Colon (tissue), 2 donors: ENCODE results near the gene MAD1L1.
"Not testable (repeated sequence)": the region's sequence is repeated elsewhere in the genome, so short reads cannot be mapped to it uniquely, and the experiment has no call there.

ENCODE experiments used
- FAIRE-seq: peaks from 2 replicates; lab custom pipeline; 2012; peaks lifted over from hg19 to GRCh38; lab: Jason Lieb, UNC
- donor health status: control.
- donor health status: control.

The MAD1L1 gene

DNA sequence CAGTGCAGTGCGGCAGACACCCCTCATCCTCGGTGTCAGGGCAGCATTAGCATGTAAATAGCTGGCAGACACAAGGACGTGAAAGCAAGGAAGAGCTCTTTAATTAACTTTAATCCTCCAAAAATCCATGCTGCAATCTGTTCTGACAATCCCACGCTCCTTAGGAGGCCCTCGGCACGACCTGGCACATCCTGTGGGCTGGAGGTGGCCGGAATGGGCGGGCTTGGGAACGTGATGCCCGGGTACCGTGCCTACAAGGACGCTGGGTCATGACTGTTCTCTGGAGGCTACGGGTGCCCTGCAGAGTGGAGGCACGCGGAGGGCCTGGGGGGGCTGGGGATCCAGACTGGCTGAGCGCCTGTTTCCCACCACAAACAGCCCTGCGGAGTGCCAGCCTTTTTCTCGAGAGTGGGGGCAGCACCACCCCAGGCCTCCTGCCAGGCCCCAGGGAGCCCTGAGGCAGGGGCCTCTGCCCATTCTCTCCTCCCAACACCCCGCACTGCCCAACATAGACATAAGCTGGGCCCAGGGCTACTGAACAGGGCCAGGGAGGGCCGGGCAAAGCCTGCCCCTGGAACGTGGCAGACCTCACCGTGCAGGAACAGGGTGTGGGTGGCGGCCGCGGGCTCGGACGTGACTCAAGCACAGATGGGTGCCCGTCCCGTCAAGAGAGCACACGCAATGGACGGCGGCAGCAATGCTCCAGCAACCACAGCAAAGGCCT is 189.3 kb downstream of the MAD1L1 start:
- no peak for FAIRE-seq

DNA sequence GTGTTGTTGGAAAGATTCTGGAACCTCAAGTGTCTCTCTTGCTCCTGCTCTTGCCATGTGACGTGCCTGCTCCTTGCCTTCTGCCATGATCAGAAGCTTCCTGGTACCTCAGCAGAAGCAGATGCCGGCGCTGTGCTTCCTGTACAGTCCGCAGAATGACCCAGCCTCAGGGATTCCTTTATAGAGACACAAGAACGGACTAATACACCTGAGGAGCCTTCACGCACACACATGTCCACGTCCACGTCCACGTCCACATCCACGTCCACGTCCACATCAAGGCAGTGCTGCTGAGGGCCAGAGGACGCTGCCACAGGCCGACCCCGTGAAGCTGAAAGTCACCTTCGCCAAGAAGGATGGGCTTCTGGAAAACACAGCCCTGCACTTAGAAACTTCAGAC is 190.1 kb downstream of the MAD1L1 start:
- no peak for FAIRE-seq

GRCh38 chr7:2041496-2042367 is 191.0 kb downstream of the MAD1L1 start:
- FAIRE-seq = no peak

- no peak for FAIRE-seq
These were observed 191.9 kb downstream of the MAD1L1 start for GRCh38 chr7:2040893-2041270.

GRCh38 chr7:2040201-2040892 is 192.4 kb downstream of the MAD1L1 start:
- FAIRE-seq = no peak

DNA sequence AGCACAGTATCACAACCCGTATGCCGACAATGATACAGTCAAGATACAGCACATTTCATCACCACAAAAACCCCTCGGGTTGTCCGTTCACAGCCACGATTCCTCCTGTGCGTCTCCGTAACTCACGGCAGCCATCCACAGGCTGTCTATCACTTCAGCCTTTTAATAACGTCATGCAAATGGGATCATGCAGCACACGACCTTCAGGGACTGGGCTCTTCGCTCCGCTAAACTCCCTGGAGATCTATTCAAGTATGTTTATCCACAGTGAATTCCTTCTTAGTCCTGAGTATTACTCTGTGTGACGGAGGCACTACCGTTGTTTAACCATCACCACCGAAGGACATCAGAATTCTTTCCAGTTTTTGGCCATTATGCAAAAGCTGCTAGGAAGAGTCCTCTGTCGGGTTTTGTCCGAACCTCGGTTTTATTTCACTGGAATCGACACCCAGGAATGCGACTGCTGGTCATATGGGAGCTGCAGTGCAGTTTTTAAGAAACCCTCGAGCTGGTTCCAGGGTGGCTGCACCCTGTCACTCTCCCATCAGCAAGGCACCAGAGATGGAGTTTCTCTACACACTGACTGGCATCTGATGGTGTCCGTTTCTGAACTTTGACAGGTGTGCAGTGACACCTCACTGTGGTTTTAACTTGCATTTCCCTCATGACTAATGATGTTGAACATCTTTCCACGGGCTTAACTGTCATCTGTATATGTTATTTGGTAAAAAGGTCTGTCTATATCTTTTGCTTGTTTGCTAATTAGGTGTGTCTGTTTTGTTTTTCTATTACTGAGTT is 193.6 kb downstream of the MAD1L1 start:
- FAIRE-seq = no peak

GRCh38 chr7:2037808-2038522 is 194.8 kb downstream of the MAD1L1 start:
- no peak for FAIRE-seq

DNA sequence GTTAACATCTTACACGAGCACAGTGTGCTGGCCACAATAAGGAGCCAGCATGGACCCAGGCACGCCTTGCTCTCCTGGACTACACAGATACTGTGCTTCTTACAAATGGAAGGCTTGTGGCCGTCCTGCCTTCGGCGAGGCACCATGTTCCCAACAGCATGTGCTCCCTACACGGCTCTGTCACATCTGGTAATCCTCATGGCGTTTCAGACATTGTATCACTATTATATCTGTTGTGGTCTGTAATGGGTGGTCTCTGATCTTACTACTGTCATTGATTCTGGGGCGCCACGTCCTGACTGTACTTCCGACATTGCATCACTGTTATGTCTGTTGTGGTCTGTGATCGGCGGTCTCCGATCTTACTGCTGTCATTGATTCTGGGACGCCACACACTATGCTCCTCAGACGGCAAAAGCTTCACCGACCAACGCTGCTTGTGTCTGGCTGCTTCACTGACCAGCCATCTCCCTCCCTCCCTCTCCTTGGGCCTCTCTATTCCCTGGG is 195.4 kb downstream of the MAD1L1 start:
- FAIRE-seq = no peak

DNA sequence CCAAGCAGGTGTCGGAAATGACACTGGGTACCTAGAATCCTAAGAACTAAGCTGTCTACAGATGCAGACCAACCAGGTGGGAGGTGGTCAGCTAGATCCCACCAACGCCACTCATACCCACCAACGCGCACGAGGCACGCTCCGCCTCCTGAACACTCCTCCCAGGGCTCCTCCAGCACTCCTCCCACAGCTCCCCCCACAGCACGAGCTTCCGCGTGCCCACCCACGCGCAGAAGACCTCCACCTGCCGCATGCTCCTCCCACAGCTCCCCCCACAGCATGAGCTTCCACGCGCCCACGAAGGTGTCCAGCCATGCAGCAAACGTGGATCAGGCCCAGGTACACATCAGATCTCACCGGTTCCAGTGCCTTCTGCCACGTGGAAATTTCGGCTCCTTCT is 196.0 kb downstream of the MAD1L1 start:
- no peak for FAIRE-seq

DNA sequence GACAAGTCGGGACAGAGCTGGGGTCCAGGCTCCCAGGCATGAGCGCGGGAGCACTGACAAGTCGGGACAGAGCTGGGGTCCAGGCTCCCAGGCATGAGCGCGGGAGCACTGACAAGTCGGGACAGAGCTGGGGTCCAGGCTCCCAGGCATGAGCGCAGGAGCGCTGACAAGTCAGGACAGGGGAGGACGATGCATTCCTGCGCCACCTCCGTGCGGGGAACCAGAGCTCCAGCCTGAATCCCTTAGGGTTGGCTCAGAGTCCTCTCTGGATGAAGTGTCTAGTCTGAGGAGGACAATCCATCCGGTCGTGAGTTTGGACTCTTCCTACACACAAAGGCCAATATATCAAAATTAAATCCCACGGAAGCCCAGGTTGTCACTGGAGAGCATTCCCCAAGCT is 196.5 kb downstream of the MAD1L1 start:
- FAIRE-seq = not testable (repeated sequence)

- no peak for FAIRE-seq
These were observed 198.2 kb downstream of the MAD1L1 start for GRCh38 chr7:2034291-2035201.

GRCh38 chr7:2033586-2034135 is 199.1 kb downstream of the MAD1L1 start:
- no peak for FAIRE-seq

DNA sequence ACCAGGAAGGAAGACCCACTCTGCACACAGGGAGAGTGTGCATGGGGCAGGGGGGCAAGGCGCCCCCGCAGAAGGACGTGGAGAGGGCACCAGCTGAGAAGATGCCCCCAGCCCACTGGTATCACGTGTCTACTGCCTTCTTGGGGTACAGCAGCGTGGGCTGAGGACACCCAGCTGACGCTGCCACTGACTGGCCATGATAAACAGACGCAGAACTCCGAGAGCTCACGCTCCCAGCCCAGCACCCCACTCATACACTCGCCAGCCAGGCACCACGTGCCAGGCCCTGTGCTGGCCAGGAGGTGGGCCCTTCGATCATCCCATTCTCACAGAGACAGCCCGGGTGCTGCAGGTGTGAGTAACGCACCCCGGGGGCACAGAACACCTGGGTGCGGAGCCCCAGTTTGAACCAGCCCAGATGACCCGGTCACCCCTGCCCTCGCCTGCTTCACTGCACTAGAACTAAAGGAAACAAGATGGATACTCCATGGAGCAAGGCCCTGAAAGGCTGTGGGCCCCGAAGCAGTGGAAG is 199.8 kb downstream of the MAD1L1 start:
- FAIRE-seq = no peak

DNA sequence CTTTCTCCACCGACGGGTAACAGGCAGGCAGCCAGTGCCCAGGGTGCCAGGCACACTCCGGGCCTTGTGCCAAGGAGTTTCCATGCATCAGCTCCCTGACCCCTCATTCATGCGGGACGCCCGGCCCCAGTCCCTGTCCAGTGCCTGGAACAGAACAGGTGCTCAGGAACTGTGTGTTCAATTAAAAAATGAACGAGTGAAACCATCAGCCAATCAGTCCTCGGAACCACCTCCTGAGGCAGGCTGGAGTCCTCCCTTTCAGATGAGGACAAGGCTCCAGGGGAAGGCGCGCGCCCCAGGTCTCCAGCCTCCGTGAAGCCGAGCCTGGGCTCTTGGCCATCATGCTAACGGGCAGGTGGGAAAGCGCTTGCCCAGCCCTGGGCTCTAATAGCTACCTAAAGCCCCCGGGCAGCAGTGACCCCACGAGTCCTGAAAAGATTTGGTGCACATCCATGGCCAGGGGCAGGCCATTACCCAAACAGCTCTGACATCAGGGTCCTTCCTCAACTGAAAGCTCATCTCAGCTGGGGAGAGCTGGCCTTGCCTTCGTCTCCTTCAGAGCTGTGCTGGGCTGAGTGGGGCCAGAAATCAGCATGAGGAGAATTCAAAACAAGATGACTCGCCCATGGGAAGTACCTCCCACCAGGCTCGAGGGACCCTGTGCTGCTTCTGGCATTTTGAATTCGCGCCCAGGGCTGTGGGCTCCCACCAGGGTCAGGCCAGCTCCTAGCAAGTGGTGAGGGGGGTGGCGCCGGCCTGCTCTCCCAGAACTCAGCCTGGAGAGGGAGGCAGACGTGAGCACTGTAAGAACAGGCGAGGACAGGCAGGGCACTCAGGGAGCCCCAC is 200.5 kb downstream of the MAD1L1 start:
- FAIRE-seq = no peak

- FAIRE-seq = no peak
These were observed 201.3 kb downstream of the MAD1L1 start for GRCh38 chr7:2031451-2031845.

GRCh38 chr7:2030475-2031450 is 202.0 kb downstream of the MAD1L1 start:
- FAIRE-seq = no peak

DNA sequence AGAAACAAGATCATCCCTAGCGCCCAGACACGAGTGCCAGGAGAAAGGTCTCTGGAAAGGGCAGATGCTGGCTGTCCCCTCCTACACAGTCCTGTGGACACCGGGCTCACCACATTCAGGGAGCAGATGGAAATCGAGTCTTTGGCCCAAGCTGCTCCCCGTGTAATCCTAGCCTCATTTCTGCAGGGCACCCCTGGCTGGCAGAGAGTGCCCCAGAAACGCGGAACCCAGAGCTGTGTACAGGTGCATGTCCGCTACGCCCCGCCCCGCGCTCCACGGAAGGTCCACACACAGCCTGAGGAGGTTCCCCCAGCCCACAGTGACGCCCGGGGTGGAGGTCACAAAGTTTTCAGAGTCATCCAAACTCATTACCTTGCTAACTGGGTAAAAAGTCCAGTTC is 202.8 kb downstream of the MAD1L1 start:
- FAIRE-seq = no peak
